HG02763 (cell line): ENCODE data around the gene ZNF793.

Source experiments
- ATAC-seq: cut with Tn5 transposase; IDR thresholded peaks from one replicate; pipeline ENCODE4 v1.9.1; 2021; ENCODE audit warnings: mild to moderate bottlenecking, moderate library complexity; ENCODE audit not compliant: unreplicated experiment

ZNF793 gene

GRCh38 chr19:37564624-37565369, 58.1 kb downstream of the ZNF793 start:
- ATAC-seq, result no peak

GRCh38 chr19:37565370-37565669, 58.6 kb downstream of the ZNF793 start:
- no peak for ATAC-seq

- ATAC-seq, result no peak
Measured at GRCh38 chr19:37572203-37572602, 65.5 kb downstream of the ZNF793 start.

- ATAC-seq, result no peak
Measured at GRCh38 chr19:37583340-37583739, 76.6 kb downstream of the ZNF793 start.
